Right ventricle myocardium inferior (tissue), 1 donor: Measurements from ENCODE around the gene PRKAG2. TPM values are rescaled to one million over a fixed set of nuclear protein-coding genes. Genes with fewer than 3 reads are reported as not detected.

Experiments
- ATAC-seq: fragments of 200-7000 bp; cut with Tn5 transposase; one replicate; pipeline ENCODE4 v1.9.1; 2020; ENCODE audit warnings: mild to moderate bottlenecking, moderate library complexity
- DNase-seq: peaks from one replicate; pipeline ENCODE4 v3.0.0; 2021; ENCODE audit errors: missing footprints
- intact Hi-C: fragments of 100-400 bp; cut with DNase I; formaldehyde crosslinking; loops from one replicate; pipeline ENCODE4 v1.11.0; 2022
- total RNA-seq: library from RNA; stranded (reverse); fragmentation: NEBNext Ultra II Directional; extraction: Animal tissue kit (Norgen Biotek cat#: 25700); gene quantifications from one replicate; pipeline ENCODE4 v1.2.1, GENCODE V29; 2021
- donor health status: DM: no; HTN: yes; CAD: no; lungs with severe emphysema.

PRKAG2 gene
- total RNA-seq, 1 donor from 2014 or later, result 122 TPM

DNA sequence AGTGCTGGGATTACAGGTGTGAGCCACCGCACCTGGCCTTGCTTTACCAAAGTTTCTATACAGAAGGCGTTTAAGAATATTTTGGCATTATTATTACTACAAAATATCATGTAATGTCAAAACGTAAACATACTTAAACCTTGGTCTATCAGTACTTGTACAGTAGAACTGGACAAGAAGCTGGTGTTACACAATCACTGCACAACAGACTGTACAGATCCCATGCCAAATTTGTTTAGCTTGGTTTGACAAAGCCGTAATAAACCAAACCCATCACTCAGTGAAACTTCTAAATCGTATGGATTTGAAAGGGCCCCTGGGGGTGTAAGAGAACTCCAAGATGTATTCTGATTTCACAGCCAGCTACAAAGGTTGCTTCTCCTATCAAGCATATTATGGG lies 305.4 kb downstream of the PRKAG2 start:
- no peak for DNase-seq
- intact Hi-C loops, result loop anchor here (5.0 kb wide), 1 partner anchor 186 kb away; no protein-coding TSS in a partner anchor
- no peak for ATAC-seq

- DNase-seq, result no peak
- intact Hi-C loops, result loop anchor here (5.0 kb wide), 1 partner anchor 187 kb away; no protein-coding TSS in a partner anchor
- ATAC-seq, result no peak
Observed at GRCh38 chr7:151570366-151570915, 306.5 kb downstream of the PRKAG2 start.

GRCh38 chr7:151568956-151569940 lies 307.7 kb downstream of the PRKAG2 start:
- ATAC-seq, result no peak
- intact Hi-C loops, result no loop called here
- no peak for DNase-seq

DNA sequence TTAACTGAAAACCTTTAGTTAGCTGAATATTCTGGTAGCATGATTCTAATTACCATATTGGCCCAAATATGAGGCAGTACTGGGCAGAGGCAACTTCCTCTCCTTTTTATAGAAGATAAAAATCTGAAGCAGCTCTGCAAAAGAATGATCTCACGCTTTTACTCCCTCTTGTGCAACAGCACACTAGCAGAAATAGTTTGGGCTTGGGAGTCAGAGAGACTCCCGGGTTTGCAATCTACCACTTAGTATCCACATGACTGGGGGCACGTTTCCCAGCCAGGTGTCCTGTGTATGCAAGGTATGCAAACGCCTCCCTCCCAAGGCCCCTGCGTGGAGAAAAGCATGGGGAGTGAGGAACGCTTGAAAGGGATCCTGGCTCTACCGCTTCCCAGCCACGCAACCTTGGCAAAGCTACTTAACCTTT lies 310.0 kb downstream of the PRKAG2 start:
- DNase-seq (no peak), ATAC-seq (peak; percentile 71)
- intact Hi-C loops, result no loop called here

GRCh38 chr7:151565541-151565940 lies 311.4 kb downstream of the PRKAG2 start:
- DNase-seq (no peak), ATAC-seq (no peak)
- intact Hi-C loops, result no loop called here

DNA sequence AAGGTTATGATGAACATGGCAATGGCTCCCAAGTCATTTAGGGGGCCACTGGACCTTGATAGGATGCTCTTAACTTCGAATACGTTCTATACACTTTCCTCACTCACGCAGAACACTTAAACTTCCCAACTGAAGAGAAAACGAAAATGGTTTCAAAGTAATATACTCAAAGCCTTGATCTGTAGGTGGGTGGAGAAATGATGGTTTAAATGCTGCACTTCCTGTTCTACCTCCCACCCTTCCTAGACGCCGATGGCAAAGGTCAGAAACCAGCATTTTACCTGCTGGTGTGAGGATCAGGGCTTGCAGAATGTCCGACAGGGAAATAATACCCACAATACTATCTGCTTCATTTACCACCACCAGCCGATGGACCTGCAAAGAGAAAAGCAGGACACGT lies 316.7 kb downstream of the PRKAG2 start:
- ATAC-seq, result no peak
- no peak for DNase-seq
- intact Hi-C loops, result no loop called here

- DNase-seq (no peak), ATAC-seq (no peak)
- intact Hi-C loops, result no loop called here
Observed at GRCh38 chr7:151559557-151560183, 317.2 kb downstream of the PRKAG2 start.

DNA sequence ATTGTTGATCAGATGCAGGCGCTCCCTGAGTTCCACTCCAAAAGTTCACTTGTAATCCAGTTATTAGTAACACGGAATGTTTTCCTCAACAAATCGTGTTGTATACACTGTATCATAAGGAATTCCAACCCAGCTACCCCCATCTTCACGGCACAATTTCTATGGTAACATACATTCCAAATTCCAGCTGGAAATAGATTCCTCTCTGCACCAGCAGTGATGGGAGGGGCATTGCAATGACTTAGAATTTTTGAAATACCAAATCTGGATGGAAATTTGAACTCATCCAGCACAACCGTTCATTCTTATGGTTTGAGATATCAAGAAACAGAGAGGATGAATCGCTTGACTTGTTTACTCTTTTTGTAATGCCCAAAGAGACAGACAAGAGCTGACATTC lies 318.3 kb downstream of the PRKAG2 start:
- no peak for ATAC-seq
- intact Hi-C loops, result no loop called here
- DNase-seq, result no peak

- intact Hi-C loops, result no loop called here
- DNase-seq (peak; percentile 67), ATAC-seq (no peak)
Observed at GRCh38 chr7:151556592-151556991, 320.3 kb downstream of the PRKAG2 start.

DNA sequence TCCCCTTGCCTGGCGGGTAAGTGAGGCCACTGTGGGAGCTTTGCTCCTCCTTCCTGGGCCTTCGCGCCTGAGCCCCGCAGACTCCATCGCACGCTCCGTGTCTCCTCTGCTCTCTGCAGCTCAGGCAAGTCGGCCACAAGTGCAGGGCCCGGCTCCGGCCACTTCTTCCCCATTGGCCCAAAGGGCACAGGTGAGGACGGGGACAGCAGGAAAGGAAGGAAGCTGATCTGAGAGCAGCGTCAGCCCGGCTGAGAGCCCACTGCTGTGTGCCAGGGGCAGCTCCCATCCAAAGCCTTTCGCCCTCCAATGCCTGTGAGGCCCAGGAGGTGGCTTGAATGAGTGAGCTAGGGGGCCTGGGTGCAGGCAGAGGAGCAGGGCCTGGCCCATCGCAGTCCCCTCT lies 323.6 kb downstream of the PRKAG2 start:
- ATAC-seq (no peak), DNase-seq (peak; percentile 37)
- intact Hi-C loops, result no loop called here

GRCh38 chr7:151552352-151553028 lies 324.4 kb downstream of the PRKAG2 start:
- ATAC-seq (peak; percentile 81), DNase-seq (peak; percentile 51)
- intact Hi-C loops, result no loop called here

DNA sequence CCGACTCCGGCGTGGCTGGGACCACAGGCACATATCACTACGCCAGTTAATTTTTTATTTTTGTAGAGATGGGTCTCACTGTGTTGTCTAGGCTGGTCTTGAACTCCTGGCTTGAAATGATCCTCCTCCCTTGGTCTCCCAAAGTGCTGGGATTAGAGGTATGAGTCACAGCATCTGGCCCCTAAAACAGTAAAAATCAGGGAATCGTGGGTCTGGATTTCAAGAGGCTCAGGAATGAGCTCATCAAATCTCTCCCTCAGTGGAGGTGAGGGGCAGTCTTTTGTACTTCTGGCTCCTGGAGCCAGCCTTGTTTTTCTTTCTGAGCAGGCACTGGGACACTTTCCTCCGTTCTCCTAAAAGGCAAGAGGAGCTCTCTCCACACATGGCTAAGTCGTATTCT lies 325.1 kb downstream of the PRKAG2 start:
- intact Hi-C loops, result no loop called here
- DNase-seq, result no peak
- no peak for ATAC-seq

DNA sequence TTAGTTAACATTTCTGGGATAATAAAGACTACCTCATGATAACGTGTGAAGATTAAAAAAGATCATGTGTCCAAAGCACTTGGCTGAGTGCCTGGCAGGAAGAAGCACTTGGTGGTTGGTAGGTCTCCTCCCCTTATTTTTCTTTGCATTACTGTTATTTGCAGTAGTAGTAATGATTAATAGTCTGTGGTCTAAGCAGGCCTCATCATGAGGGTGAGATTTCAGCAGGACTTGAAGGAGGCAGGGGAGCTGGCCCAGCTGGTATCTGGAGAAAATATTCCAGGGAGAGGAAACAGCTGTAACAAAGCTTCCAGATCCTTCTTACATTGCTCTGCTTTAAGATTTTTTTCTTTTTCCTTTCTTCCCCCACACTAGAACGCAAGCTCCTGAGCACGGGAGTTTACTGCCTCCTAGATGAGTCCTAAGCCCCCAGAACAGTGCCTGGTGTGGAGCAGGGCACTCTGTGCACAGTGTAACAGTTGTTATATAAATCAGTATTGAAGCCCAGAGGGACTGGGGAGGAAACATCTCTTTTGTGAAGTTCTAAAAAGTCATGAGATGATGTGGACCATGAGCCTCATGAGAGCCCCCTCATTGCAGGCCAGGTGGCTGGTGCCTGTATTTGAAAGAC lies 326.1 kb downstream of the PRKAG2 start:
- intact Hi-C loops, result no loop called here
- no peak for DNase-seq
- ATAC-seq, result no peak

GRCh38 chr7:151549644-151550043 lies 327.3 kb downstream of the PRKAG2 start:
- ATAC-seq (no peak), DNase-seq (no peak)
- intact Hi-C loops, result no loop called here

GRCh38 chr7:151549083-151549482 lies 327.8 kb downstream of the PRKAG2 start:
- intact Hi-C loops, result no loop called here
- ATAC-seq (no peak), DNase-seq (no peak)

GRCh38 chr7:151544183-151544582 lies 332.7 kb downstream of the PRKAG2 start:
- ATAC-seq, result no peak
- intact Hi-C loops, result no loop called here
- no peak for DNase-seq

DNA sequence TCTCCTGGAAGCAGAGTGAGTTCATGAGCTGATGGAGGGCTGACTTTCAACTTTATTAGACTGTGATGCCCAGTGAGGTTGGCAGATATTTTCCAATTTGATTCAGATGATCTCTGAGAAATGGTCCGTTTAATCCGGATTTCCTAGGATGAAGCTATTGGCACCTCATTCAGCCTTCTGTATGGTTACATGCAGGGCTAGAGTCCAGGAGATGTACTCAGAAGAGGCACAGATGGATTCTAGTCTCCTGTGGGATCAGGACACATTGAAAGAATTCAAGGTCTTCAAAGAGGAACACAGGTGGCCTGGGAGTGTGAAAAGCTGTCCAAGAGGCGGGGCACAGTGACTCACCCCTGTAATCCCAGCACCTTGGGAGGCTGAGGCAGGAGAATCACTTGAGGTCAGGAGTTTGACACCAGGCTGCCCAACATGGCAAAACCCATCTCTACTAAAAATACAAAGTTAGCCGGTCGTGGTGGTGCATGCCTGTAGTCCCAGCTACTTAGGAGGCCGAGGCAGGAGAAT lies 334.2 kb downstream of the PRKAG2 start:
- intact Hi-C loops, result no loop called here
- no peak for ATAC-seq
- no peak for DNase-seq

GRCh38 chr7:151541709-151542499 lies 335.0 kb downstream of the PRKAG2 start:
- intact Hi-C loops, result no loop called here
- DNase-seq (peak; percentile 59), ATAC-seq (peak; percentile 40)
